Mucosa of rectum (tissue), 2 donors: ENCODE results near the gene PFKM.
A peak's percentile ranks its signal among the peaks of the same experiment; 100 is the strongest.

Experiments used
- H3K27ac ChIP-seq, 2 donors: one replicate each; pipeline ENCODE4 v1.7.0; 2013; ENCODE audit warnings: inconsistent platforms in 2 of 2, low read depth in 2 of 2, low read length in 2 of 2
- H3K27me3 ChIP-seq, 2 donors: one replicate each; pipeline ENCODE4 v1.7.0; 2013; ENCODE audit warnings: low read length in 2 of 2; ENCODE audit not compliant: control insufficient read depth in 2 of 2, insufficient read depth in 2 of 2
- H3K36me3 ChIP-seq, 2 donors: one replicate each; pipeline ENCODE4 v1.7.0; 2013; ENCODE audit warnings: low read length in 2 of 2; ENCODE audit not compliant: control insufficient read depth in 2 of 2, insufficient read depth in 2 of 2
- H3K4me1 ChIP-seq, 2 donors: one replicate each; pipeline ENCODE4 v1.7.0; 2013; ENCODE audit warnings: low read length in 2 of 2, mild to moderate bottlenecking in 1 of 2; ENCODE audit not compliant: control insufficient read depth in 2 of 2, insufficient read depth in 2 of 2
- H3K4me3 ChIP-seq, 2 donors: one replicate each; pipeline ENCODE4 v1.7.0; 2013; ENCODE audit warnings: low read length in 2 of 2
- H3K9ac ChIP-seq, 2 donors: one replicate each; pipeline ENCODE4 v1.7.0; 2013; ENCODE audit warnings: low read length in 2 of 2, low read depth in 1 of 2, mild to moderate bottlenecking in 1 of 2
- H3K9me3 ChIP-seq, 2 donors: one replicate each; pipeline ENCODE4 v1.7.0; 2013; ENCODE audit warnings: low read length in 2 of 2; ENCODE audit not compliant: control insufficient read depth in 2 of 2
- donor health status: healthy.
- donor health status: Normal muscosa, but diverticular disease.

The PFKM gene

GRCh38 chr12:48119078-48119833 lies at the start of gene PFKM:
Gene PFKM (plus strand): TSS chr12:48119364. CDS start chr12:48122775, 3,411 bp downstream.
- H3K4me1 ChIP-seq = peaks cover 2 to 8% of the 10 kb centered on the region in 2 donors
- peak within 1 kb of the TSS; percentile 72 to 89 for H3K4me3 ChIP-seq
- peak within 1 kb of the TSS in 1 of 2 donors; percentile 46 for H3K27ac ChIP-seq
- H3K36me3 ChIP-seq = peaks cover 0 to 9% of the 10 kb centered on the region in 2 donors
- no peaks in the 10 kb centered on the region for H3K27me3 ChIP-seq
- no peaks in the 10 kb centered on the region for H3K9me3 ChIP-seq
- H3K9ac ChIP-seq = peak within 1 kb of the TSS; percentile 25 to 54

- Histone ChIP-seq H3K27ac (no peak overlapping the region), H3K9ac (no peak overlapping the region), H3K27me3 (no peaks in the 10 kb centered on the region), H3K4me3 (no peak overlapping the region), H3K36me3 (peaks cover 34 to 48% of the 10 kb centered on the region in 2 donors), H3K4me1 (no peaks in the 10 kb centered on the region), H3K9me3 (no peaks in the 10 kb centered on the region)
Measured at GRCh38 chr12:48070033-48070432, 49.1 kb upstream of the PFKM start.

GRCh38 chr12:48070731-48071130 lies 48.4 kb upstream of the PFKM start:
- H3K4me3 ChIP-seq = no peak overlapping the region
- no peaks in the 10 kb centered on the region for H3K27me3 ChIP-seq
- peaks cover 29 to 41% of the 10 kb centered on the region in 2 donors for H3K36me3 ChIP-seq
- no peak overlapping the region for H3K27ac ChIP-seq
- H3K9ac ChIP-seq = no peak overlapping the region
- no peaks in the 10 kb centered on the region for H3K4me1 ChIP-seq
- H3K9me3 ChIP-seq = no peaks in the 10 kb centered on the region

- peaks cover 29 to 41% of the 10 kb centered on the region in 2 donors for H3K36me3 ChIP-seq
- no peaks in the 10 kb centered on the region for H3K9me3 ChIP-seq
- no peaks in the 10 kb centered on the region for H3K4me1 ChIP-seq
- no peaks in the 10 kb centered on the region for H3K27me3 ChIP-seq
- H3K9ac ChIP-seq = no peak overlapping the region
- no peak overlapping the region for H3K27ac ChIP-seq
- H3K4me3 ChIP-seq = no peak overlapping the region
Measured at GRCh38 chr12:48071808-48072207, 47.4 kb upstream of the PFKM start.

GRCh38 chr12:48072266-48072665 lies 46.9 kb upstream of the PFKM start:
- Histone ChIP-seq H3K27me3 (no peaks in the 10 kb centered on the region), H3K27ac (no peak overlapping the region), H3K4me1 (no peaks in the 10 kb centered on the region), H3K4me3 (no peak overlapping the region), H3K9ac (no peak overlapping the region), H3K36me3 (peaks cover 29 to 41% of the 10 kb centered on the region in 2 donors), H3K9me3 (no peaks in the 10 kb centered on the region)

- H3K36me3 ChIP-seq = peaks cover 26 to 38% of the 10 kb centered on the region in 2 donors
- no peaks in the 10 kb centered on the region for H3K9me3 ChIP-seq
- H3K27me3 ChIP-seq = no peaks in the 10 kb centered on the region
- H3K9ac ChIP-seq = no peak overlapping the region
- H3K4me3 ChIP-seq = no peak overlapping the region
- no peaks in the 10 kb centered on the region for H3K4me1 ChIP-seq
- H3K27ac ChIP-seq = no peak overlapping the region
Measured at GRCh38 chr12:48074266-48074665, 44.9 kb upstream of the PFKM start.

GRCh38 chr12:48075832-48076231 lies 43.3 kb upstream of the PFKM start:
- no peaks in the 10 kb centered on the region for H3K27me3 ChIP-seq
- H3K4me1 ChIP-seq = no peaks in the 10 kb centered on the region
- no peak overlapping the region for H3K27ac ChIP-seq
- H3K9ac ChIP-seq = no peak overlapping the region
- H3K9me3 ChIP-seq = no peaks in the 10 kb centered on the region
- no peak overlapping the region for H3K4me3 ChIP-seq
- peaks cover 26 to 32% of the 10 kb centered on the region in 2 donors for H3K36me3 ChIP-seq

- Histone ChIP-seq H3K27me3 (no peaks in the 10 kb centered on the region), H3K4me1 (no peaks in the 10 kb centered on the region), H3K9me3 (no peaks in the 10 kb centered on the region), H3K4me3 (no peak overlapping the region), H3K36me3 (peaks cover 23 to 31% of the 10 kb centered on the region in 2 donors), H3K9ac (no peak overlapping the region), H3K27ac (no peak overlapping the region)
Measured at GRCh38 chr12:48077111-48077510, 42.1 kb upstream of the PFKM start.

GRCh38 chr12:48078901-48079300 lies 40.3 kb upstream of the PFKM start:
- Histone ChIP-seq H3K27ac (no peak overlapping the region), H3K27me3 (no peaks in the 10 kb centered on the region), H3K9me3 (no peaks in the 10 kb centered on the region), H3K4me3 (no peak overlapping the region), H3K4me1 (no peaks in the 10 kb centered on the region), H3K36me3 (peaks cover 24% of the 10 kb centered on the region in 2 donors), H3K9ac (no peak overlapping the region)

GRCh38 chr12:48080285-48080684 lies 38.9 kb upstream of the PFKM start:
- no peaks in the 10 kb centered on the region for H3K4me1 ChIP-seq
- H3K36me3 ChIP-seq = peaks cover 19 to 20% of the 10 kb centered on the region in 2 donors
- no peak overlapping the region for H3K9ac ChIP-seq

More at GRCh38 chr12:48080285-48080684, 38.9 kb upstream of the PFKM start:
- no peaks in the 10 kb centered on the region for H3K9me3 ChIP-seq
- no peak overlapping the region for H3K4me3 ChIP-seq
- H3K27ac ChIP-seq = no peak overlapping the region
- H3K27me3 ChIP-seq = no peaks in the 10 kb centered on the region
